Panc1 (cell line): ENCODE data around the gene RBM48. TPM values are rescaled to one million over a fixed set of nuclear protein-coding genes. Genes with fewer than 3 reads are reported as not detected.

Source experiments
- ATAC-seq: fragments of 200-7000 bp; cut with Tn5 transposase; 2 replicates; pipeline ENCODE4 v1.9.1; 2020; ENCODE audit warnings: mild to moderate bottlenecking, moderate library complexity
- BruUV-seq: library from RNA; stranded (reverse); fragments of 400-500 nt; replicated peaks from 2 replicates; lab custom pipeline; 2021; lab: Mats Ljungman, UMichigan
- CTCF ChIA-PET: fragments of 300-600 bp; sonication (Branson Sonifier 250); formaldehyde crosslinking; loops from one replicate; lab custom pipeline; 2022; ENCODE audit warnings: antibody characterized with exemption; lab: Charles Lee
- POLR2A ChIA-PET: fragments of 300-600 bp; sonication (Branson Sonifier 250); formaldehyde crosslinking; loops from one replicate; lab custom pipeline; 2022; ENCODE audit warnings: antibody characterized with exemption; lab: Charles Lee
- DNase-seq: peaks from one replicate; pipeline ENCODE4 v3.0.0-alpha.2; 2010; ENCODE audit warnings: low read depth, low spot score
- H3K27ac ChIP-seq: 2 replicates; pipeline ENCODE4 v1.5.1; 2011; ENCODE audit warnings: mild to moderate bottlenecking, low read length, inconsistent platforms
- H3K27me3 ChIP-seq: fragments of 200-500 bp; sonication (Bioruptor generic); 2 replicates; pipeline ENCODE4 v1.6.0; 2014; ENCODE audit warnings: low read length, inconsistent platforms; ENCODE audit not compliant: control insufficient read depth, insufficient read depth
- H3K36me3 ChIP-seq: fragments of 200-500 bp; sonication (Bioruptor generic); 2 replicates; pipeline ENCODE4 v1.5.1; 2014; ENCODE audit warnings: inconsistent platforms, mild to moderate bottlenecking, low read length, moderate library complexity; ENCODE audit not compliant: control insufficient read depth, insufficient read depth
- H3K4me1 ChIP-seq: 2 replicates; pipeline ENCODE4 v1.5.1; 2011; ENCODE audit warnings: inconsistent platforms, mild to moderate bottlenecking, low read length, moderate library complexity; ENCODE audit not compliant: control insufficient read depth, insufficient read depth
- H3K4me3 ChIP-seq, 2 experiments: 2 replicates each; pipeline ENCODE4 v1.5.1; 2011 to 2012; ENCODE audit warnings: low read depth in 2 of 2, low read length in 2 of 2, mild to moderate bottlenecking in 2 of 2, inconsistent platforms in 1 of 2, moderate library complexity in 1 of 2
- H3K9me3 ChIP-seq: fragments of 200-500 bp; sonication (Bioruptor generic); 2 replicates; pipeline ENCODE4 v1.5.1; 2014; ENCODE audit warnings: low read depth, mild to moderate bottlenecking, inconsistent platforms, low read length, moderate library complexity; ENCODE audit not compliant: control insufficient read depth, insufficient read depth
- POLR2AphosphoS5 ChIP-seq: IDR thresholded peaks from 2 replicates; pipeline ENCODE4 v1.6.1; 2012; ENCODE audit warnings: mild to moderate bottlenecking, low read depth, low read length, moderate library complexity
- SIN3A ChIP-seq: IDR thresholded peaks from 2 replicates; pipeline ENCODE4 v1.6.1; 2012; ENCODE audit warnings: low read depth, mild to moderate bottlenecking, low read length, moderate library complexity, borderline replicate concordance; ENCODE audit not compliant: insufficient read depth
- TCF7L2 ChIP-seq: IDR thresholded peaks from 2 replicates; pipeline ENCODE4 v1.6.1; 2011; ENCODE audit warnings: mild to moderate bottlenecking, low read depth, low read length, inconsistent platforms
- in situ Hi-C: cut with HindIII; loops from 2 replicates; pipeline ENCODE4 v1.10.0; 2016; ENCODE audit warnings: low sequenced_read_pairs, low pct_unique_long_range_greater_than_20kb
- intact Hi-C: fragments of 100-400 bp; cut with micrococcal nuclease; formaldehyde crosslinking; loops from one replicate; pipeline ENCODE4 v1.10.0; 2022; ENCODE audit not compliant: unreplicated experiment
- total RNA-seq: library from RNA; stranded (reverse); gene quantifications from one replicate; pipeline ENCODE4 v1.2.1, GENCODE V29; 2021; ENCODE audit not compliant: unreplicated experiment
- TF ChIP-seq, protein P1 (sequence below): fragments of 450-650 bp; IDR thresholded peaks from 2 replicates; pipeline ENCODE4 v1.5.1; 2017; ENCODE audit warnings: mild to moderate bottlenecking
- TF ChIP-seq, protein P2 (sequence below), 2 experiments: IDR thresholded peaks; 2 replicates each; pipeline ENCODE4 v1.6.1; 2011 to 2012; ENCODE audit warnings: low read depth in 2 of 2, control low read depth in 1 of 2, low read length in 1 of 2, mild to moderate bottlenecking in 1 of 2, moderate library complexity in 1 of 2; ENCODE audit not compliant: insufficient read depth in 1 of 2

RBM48 gene
- total RNA-seq, 1 experiment from 2014 or later = 10.1 TPM

DNA sequence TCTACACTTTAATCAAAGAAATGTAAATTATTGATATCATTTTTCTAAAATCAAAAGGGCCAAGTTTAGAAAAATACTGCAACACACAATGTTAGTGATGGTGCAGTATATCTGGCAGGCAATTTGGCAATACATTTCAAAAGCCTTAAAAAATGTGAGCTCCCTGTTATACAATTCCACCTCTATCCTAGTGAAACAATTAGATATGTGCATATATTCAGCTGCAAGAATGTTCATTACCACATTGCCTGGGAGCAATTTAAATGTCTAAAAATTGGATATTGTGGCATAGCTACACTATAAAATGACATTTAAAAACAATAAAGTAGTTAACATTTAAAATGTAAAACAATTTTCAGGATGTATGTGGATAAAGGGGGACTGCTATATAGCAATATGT lies 40.8 kb upstream of the RBM48 start:
- no TSS peak for BruUV-seq
- ATAC-seq = no peak
- POLR2A ChIA-PET = no interaction called here

DNA sequence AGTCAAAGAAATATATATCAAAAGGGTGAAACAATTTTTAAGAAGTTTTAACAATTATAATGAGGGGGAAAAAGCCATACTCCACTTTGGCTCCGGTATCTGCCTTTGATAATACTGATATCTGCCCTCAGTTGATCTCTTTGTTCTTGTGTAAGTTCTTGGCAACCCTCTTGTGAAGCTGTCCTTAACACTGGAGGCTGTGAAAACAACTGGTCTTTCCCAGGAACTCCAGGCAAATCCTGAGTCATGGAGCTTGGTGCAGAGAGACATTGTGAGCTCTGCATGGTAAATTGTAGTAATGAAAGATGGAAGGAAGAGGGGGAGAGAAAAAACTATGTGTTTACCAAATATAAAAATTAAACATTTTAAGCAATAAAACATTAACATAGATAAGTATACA lies 39.0 kb upstream of the RBM48 start:
- H3K4me1 ChIP-seq = no peaks in the 10 kb centered on the region
- H3K27ac ChIP-seq = no peak overlapping the region
- no peak for DNase-seq
- no peak for ATAC-seq
- CTCF ChIA-PET = no interaction called here
- no peak for TF ChIP-seq POLR2AphosphoS5
- no peak for TF ChIP-seq SIN3A
- TF ChIP-seq TCF7L2 = no peak
- TF ChIP-seq, protein P1, sequence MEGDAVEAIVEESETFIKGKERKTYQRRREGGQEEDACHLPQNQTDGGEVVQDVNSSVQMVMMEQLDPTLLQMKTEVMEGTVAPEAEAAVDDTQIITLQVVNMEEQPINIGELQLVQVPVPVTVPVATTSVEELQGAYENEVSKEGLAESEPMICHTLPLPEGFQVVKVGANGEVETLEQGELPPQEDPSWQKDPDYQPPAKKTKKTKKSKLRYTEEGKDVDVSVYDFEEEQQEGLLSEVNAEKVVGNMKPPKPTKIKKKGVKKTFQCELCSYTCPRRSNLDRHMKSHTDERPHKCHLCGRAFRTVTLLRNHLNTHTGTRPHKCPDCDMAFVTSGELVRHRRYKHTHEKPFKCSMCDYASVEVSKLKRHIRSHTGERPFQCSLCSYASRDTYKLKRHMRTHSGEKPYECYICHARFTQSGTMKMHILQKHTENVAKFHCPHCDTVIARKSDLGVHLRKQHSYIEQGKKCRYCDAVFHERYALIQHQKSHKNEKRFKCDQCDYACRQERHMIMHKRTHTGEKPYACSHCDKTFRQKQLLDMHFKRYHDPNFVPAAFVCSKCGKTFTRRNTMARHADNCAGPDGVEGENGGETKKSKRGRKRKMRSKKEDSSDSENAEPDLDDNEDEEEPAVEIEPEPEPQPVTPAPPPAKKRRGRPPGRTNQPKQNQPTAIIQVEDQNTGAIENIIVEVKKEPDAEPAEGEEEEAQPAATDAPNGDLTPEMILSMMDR = no peak
- TF ChIP-seq, protein P2, sequence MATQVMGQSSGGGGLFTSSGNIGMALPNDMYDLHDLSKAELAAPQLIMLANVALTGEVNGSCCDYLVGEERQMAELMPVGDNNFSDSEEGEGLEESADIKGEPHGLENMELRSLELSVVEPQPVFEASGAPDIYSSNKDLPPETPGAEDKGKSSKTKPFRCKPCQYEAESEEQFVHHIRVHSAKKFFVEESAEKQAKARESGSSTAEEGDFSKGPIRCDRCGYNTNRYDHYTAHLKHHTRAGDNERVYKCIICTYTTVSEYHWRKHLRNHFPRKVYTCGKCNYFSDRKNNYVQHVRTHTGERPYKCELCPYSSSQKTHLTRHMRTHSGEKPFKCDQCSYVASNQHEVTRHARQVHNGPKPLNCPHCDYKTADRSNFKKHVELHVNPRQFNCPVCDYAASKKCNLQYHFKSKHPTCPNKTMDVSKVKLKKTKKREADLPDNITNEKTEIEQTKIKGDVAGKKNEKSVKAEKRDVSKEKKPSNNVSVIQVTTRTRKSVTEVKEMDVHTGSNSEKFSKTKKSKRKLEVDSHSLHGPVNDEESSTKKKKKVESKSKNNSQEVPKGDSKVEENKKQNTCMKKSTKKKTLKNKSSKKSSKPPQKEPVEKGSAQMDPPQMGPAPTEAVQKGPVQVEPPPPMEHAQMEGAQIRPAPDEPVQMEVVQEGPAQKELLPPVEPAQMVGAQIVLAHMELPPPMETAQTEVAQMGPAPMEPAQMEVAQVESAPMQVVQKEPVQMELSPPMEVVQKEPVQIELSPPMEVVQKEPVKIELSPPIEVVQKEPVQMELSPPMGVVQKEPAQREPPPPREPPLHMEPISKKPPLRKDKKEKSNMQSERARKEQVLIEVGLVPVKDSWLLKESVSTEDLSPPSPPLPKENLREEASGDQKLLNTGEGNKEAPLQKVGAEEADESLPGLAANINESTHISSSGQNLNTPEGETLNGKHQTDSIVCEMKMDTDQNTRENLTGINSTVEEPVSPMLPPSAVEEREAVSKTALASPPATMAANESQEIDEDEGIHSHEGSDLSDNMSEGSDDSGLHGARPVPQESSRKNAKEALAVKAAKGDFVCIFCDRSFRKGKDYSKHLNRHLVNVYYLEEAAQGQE (IDR thresholded peaks at IDR 0.05; ENCODE audit: insufficient read depth in 1 of 2, low read depth in 2 of 2, low read length in 1 of 2) = no peak
- POLR2A ChIA-PET = no interaction called here
- no peaks in the 10 kb centered on the region for H3K27me3 ChIP-seq
- no peaks in the 10 kb centered on the region for H3K9me3 ChIP-seq
- intact Hi-C loops (no loop called here), in situ Hi-C loops (no loop called here)
- BruUV-seq = no TSS peak
- peaks cover 18% of the 10 kb centered on the region for H3K36me3 ChIP-seq
- no peak overlapping the region for H3K4me3 ChIP-seq

More for the DNA sequence above, 40.8 kb upstream of the RBM48 start:
- no peaks in the 10 kb centered on the region for H3K4me1 ChIP-seq
- H3K4me3 ChIP-seq = no peak overlapping the region
- peaks cover 17% of the 10 kb centered on the region for H3K36me3 ChIP-seq
- no peaks in the 10 kb centered on the region for H3K9me3 ChIP-seq
- in situ Hi-C loops = no loop called here
- no peak overlapping the region for H3K27ac ChIP-seq
- no peak for TF ChIP-seq POLR2AphosphoS5
- no peak for TF ChIP-seq TCF7L2
- TF ChIP-seq, protein P2 (IDR thresholded peaks at IDR 0.05; ENCODE audit: insufficient read depth in 1 of 2, low read depth in 2 of 2, low read length in 1 of 2) = no peak
- no peak for DNase-seq
- CTCF ChIA-PET = no interaction called here
- intact Hi-C loops = no loop called here
- no peaks in the 10 kb centered on the region for H3K27me3 ChIP-seq
